Daoy (cell line): Measurements from ENCODE around the gene DLST. TPM values are rescaled to one million over a fixed set of nuclear protein-coding genes. Genes with fewer than 3 reads are reported as not detected.
"Not testable (repeated sequence)": the region's sequence is repeated elsewhere in the genome, so short reads cannot be mapped to it uniquely, and the experiment has no call there.

ENCODE experiments used
- DNase-seq: peaks from one replicate; pipeline ENCODE4 v3.0.0-alpha.2; 2015; ENCODE audit warnings: low read depth
- total RNA-seq: library from RNA; depleted of rRNA; stranded (reverse); fragments of >200 nt; shearing (Covaris generic); gene quantifications from 2 replicates; pipeline ENCODE4 v1.2.3, GENCODE V29; 2014

The DLST gene
- total RNA-seq, 1 experiment from 2014 or later: 43.2 TPM

DNA sequence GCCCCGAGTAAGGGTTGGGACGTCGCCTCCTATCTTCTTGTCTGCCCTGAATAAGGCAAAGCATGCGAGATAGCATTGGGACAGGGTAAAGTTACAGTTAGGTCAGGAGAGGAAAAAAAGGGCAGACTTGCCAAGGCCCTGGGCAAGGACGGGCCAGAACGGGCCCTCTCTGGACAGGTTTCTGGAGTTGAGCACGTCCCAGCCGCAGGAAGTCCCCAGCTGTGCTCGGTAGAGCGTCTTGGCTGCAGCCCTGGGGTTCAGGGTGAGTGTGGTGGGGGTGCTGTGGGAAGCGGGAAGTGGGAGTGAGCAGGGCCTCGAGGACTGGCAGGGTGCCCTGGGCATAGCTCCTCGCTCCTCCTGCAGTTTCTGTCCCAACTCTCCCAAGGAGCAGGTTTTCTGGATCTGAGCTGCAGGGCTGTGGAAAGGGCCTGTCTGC lies 35.9 kb downstream of the DLST start:
- no peak for DNase-seq

DNA sequence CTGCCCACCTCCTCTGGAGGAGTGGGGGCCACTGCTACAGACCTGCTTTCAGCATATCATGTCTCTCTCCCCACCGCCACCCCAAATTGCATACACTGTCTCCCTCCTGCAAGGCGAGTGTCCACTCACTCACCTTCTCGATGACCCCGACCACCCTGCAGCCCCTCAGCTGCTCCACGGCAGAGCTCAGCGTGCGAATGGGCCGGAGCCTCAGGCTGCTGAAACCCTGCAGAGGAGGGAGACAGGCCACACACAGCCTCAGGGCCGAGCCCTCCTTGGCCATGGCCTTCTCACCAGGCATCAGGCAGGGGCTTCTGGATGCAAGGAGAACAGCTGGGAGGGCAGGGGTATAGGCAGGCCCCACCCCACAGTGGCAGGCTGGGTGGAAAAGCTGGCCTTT lies 36.7 kb downstream of the DLST start:
- DNase-seq: no peak

DNA sequence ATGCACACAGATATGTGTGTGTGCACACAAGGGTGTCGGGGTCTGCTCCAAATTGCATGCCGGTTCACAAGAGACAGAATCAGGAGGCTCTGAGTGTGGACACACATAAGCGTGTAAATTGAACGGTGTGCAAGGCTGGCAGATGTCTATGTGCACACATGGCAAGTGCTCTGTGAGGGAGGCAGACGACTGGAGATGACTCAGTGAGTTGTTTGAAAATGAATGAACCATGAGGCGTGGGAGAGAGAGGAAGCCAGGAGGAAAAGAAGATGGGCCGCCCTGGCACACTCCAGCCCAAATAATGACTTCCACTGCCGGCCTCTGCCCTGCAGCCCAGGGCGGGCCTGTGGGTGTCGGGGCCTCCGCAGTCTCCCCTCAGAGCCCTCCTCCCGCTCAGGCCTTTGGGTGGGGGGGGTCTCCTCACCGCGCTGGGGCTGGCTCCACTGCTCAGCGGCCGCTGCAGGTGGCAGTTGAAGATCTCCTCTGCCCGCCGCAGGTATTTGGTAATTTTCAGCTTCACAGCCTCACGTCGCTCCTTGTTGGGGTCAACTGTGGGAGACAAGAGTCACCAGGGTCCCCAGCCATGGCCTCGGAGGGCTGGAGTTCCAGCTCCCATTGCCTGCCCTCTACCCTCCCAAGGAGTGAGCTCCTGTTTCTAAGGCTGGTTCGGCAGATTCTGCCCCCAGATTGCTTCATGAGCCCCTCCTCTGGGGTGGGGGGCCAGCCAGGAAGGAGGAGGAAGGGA lies 37.9 kb downstream of the DLST start:
- peak; percentile 61 for DNase-seq

DNA sequence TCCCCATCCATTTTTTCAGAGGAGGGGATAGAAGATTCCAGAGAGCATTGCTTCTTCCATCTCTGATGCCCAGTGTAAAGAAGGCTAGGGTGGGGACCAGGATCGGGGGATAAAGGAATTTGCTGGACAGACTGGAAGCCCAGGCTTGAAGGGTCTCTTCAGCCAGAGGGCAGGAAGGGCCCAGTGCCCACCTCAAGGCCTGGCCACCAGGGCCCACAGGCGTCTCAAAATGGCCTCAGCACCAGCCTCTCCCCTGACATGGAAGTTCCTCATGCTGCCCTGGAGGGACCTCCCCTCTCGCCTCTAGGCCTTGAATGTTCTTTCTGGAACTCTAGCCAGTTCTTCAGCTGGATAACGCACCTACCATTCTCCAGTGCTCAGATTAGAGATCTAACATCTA lies 38.6 kb downstream of the DLST start:
- no peak for DNase-seq

DNA sequence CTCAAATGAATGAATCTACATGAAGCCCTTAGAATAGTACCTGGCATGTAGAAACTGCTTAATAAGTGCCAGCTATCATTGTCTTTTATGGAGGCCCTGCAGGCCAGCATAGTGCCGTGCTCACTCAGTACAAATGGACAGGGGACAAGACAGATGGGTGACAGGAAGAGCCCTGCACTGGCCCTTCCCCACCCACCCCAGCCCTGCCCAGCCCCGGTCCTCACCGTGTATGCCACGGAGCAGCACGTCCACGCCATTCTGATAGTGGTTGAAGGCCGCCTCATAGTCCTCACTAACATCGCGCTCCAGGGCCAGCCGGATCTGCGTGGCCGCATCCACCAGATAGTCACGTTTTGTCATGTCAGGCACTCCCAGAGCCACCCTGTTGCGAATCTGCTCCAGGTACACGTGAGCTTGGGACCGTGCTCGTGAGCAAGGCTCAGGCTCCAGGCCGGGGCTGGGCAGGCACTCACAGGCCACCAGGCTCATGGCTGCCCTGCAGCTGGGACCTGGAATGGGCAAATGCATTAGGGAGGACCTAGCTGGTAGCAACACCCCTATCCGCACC lies 39.4 kb downstream of the DLST start:
- DNase-seq: no peak

DNA sequence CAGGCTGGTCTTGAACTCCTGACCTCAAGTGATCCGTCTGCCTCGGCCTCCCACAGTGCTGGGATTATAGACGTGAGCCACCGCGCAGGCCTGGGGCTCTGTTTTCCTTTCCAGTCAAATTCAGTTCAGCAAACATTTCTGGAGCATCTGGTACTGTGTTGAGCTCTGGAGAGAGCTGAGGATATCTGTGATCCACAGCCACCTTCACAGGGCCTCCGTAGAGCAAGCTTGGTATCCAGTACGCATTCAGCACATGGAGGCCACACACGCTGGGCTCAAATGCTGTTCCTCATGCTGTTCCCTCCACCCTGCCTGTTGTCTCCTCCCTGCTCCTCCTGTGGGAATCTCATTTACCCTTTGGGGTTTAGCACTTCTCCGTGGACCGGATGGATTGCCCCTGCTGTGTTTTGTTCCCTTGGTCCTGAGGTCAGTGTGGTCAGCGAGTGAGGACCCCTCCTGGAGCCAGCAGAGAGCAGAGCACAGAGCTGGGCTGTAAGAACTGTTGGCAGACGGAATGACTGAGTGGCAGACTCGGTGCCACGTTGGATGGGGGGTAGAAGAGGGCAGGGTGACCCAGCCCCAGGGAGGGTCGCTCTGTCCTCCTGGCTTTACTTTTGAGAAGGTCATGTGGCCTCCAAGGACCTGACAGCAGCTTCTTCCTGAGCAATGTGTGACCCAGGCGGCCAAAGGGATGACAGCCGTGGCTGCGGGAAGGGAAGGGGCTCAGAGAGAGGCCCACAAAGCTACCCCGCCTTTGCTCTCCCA lies 40.5 kb downstream of the DLST start:
- no peak for DNase-seq

DNA sequence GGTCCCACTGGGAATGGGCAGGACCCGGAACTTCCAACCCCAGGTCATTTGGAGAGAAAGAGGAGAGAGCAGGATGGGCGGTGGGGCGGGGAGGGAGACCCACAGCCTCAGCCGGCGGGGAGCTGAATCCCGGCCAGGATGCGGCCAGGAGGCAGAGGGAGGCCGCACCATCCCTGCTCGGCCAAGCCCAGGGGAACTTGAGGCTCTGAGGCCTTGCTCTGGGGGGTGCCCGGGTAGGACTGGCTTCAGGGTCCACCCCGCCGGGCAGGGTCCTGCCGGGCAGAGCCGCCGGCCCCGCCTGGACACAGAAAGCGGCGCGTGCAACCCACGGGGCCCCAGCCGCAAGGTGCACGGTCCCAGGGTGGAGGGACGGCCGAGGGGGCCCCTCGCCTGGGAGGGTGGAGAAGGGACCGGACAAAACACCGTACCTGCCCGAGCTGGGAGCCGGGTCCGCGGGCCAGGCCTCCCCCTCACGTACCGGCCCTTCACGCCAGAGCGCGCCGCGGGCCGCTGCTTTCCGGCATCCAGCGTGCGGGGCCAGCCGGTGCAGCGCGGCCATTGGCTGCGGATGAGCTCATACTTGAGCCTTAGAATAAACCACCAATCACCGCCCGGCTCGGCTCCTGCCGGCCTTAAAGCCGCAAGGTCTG lies 41.2 kb downstream of the DLST start, which contains the start of gene RPS6KL1:
Gene RPS6KL1, minus strand, starts transcription at position 509 of the 650 bp plus-strand sequence. CDS start 1,719 bp downstream, outside the sequence.
- DNase-seq: peak; percentile 93

DNA sequence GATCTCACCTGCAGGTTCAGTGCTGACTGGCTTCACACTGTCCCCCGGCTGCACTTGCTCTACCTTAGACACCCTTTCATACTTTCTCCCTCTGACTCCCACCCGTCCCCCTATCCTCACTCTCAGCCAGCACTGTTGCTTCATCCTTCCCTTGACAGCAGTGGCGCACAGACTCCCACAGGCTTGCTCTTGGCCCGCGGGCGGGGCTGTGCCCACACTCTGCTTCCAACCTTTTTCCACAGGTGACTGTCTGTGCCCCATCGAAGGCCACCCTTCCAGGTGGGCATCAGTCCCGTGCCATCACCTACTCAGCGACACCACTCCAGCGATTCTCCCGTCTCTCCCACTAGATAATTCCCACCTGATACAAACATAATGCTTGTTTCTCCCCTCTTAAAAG lies 42.3 kb downstream of the DLST start:
- no peak for DNase-seq

DNA sequence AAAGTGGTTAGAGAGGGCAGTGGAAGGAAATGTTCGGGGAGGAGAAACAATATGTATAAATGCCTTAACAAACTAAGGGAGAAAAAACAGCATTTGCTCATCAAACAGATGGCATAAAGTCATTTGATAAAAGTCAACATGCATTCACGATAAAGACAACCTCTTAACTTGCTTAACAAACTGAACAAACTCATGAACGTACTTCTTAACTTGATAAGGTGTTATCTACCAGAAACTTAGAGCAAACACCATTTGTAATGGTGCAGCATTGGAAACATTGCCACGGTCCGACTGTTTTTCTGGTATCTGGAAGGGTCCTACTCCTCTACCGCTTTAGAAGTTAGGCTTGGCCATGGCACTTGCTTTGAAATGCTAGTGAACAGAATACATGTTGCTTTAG lies 45.5 kb downstream of the DLST start:
- DNase-seq: no peak

DNA sequence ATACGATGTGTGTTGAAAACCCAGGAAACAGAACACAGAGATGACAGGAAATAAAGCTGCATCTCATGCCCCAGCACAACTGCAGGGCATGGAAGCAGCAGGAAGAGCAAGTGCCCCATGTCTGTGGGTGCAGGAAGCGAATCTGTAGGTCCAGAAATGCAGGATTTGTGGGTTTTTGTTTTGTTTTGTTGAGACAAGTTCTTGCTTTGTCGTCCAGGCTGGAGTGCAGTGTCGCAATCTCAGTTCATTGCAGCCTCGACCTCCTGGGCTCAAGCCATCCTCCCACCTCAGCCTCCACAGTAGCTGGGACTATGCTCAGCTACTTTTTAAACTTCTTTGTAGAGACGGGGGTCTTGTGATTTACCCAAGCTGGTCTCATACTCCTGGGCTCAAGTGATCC lies 47.5 kb downstream of the DLST start:
- DNase-seq: no peak

DNA sequence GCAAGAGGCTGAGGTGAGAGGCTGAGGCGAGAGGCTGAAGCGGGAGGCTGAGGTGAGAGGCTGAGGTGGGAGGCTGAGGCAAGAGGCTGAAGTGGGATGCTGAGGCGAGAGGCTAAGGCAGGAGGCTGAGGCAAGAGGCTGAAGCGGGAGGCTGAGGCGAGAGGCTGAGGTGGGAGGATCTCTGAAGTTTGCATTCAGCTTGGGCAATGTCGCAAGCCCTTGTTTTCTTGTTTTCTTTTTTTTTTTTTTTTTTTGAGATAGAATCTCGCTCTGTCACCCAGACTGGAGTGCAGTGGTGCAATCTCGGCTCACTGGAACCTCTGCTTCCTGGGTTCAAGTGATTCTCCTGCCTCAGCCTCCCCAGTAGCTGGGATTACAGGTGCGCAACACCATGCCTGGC lies 50.0 kb downstream of the DLST start:
- DNase-seq: not testable (repeated sequence)

DNA sequence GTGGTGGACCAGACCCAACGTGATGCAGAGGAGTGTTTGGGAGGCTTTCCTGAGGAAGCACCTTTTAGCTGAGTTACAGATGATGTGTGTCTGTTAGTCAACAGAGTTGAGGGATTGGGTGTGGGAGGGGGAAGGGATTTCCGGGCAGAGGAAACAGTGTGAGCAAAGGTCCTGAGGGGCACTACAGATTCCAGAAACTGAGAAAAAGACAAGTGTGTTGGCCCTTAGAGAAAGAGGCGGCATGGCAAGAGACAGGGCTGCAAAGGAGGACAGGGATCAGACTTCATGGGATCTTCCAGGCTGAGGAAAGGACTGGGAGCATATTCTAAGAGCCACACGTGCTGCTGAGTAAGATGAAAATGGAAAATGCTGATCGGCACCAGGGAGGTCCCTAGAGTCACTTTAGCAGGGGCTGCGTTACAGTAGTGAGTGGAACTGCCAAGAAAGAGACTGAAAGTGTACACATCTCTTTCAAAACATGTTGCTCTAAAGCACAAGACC lies 50.7 kb downstream of the DLST start:
- no peak for DNase-seq

DNA sequence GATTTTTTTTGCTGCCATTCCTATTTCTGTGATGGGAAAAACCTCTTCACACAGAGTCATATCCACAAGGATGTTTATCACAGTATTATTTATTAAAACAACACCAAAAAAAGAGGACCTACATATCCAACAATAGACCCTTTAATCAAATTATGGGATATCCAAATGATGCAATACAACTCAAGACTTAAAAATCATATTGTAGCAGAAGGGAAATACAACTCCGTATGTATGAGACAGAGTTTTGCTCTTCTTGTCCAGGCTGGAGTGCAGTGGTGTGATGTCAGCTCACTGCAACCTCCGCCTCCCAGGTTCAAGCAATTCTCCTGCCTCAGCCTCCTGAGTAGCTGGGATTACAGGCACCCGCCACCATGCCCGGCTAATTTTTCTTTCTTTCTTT lies 51.2 kb downstream of the DLST start:
- DNase-seq: not testable (repeated sequence)

DNA sequence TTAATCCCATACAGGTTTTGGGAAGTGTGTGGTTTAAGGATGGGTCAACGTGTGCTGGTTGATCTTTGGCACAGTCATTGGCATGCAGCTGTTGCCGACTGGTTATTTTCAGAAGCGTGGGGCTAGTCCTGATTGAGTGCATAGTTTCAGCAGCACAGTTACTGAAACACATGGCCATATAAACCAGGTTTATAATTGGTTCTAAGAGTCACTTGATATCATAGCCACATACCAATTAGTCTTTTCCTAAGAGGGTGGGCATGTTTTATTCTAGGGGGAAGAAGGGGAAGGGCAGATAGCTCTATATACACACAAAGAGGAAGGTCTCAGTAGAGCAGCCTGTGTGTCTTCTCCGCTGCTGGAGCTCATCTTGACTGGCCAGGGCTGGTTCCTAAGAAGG lies 52.3 kb downstream of the DLST start:
- DNase-seq: no peak

DNA sequence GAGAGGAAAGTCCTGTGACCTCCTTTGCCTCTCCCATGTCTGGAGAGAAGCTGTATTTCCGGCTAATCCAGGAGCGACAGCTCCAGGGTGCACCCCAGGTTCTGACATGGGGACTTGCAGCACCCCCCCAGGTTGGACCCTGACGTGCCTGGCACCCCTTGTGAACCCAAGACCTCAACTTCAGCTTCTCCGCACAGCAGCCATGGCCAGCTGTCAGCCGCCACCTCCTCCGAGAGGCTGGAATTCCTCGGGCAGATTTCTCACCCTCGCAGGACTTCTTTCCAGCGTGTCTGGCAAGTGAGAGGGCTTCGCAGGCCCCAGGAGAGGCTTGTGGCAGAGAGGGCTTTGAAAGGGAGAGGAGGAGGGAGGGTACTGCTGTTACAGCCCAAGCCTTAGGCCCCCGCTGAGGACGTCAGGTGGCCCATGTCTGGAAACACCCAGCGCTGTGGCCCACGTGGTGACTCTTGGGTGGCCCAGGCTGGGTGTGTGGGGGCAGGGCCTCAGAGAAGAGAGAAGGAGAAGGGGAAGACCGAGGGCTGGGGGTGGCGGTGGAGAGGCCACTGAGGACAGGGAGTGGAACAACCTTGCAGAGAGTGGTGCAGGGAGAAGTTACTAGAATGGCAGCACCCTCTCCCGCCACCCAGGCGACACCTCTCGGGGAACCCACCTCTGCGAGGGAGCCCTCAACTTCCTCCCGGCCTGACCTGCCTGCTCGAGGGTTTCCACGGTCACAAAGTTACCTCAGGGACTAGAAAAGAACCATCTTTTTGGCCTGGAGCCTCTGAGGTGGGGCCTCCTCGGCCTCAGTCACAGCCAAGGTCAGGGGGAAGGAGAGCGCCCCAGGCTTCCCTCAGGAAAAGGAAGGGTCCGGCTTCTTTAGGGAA lies 53.0 kb downstream of the DLST start:
- DNase-seq: no peak

DNA sequence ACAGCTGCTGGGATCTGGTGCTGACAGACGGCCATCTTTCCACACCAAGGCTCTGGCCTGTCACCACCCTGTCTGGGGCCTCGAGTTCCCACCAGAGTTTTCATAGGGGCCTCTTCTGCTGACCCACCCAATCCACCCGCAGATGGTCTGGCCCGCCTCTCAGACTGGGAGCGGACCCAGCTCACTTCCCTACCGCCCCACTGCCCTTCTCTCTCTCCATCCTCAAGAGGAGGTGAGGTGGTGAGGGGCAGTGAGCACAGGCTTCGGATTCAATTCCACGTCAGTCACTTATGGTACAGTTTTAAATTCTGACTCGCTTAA lies 53.6 kb downstream of the DLST start:
- no peak for DNase-seq

DNA sequence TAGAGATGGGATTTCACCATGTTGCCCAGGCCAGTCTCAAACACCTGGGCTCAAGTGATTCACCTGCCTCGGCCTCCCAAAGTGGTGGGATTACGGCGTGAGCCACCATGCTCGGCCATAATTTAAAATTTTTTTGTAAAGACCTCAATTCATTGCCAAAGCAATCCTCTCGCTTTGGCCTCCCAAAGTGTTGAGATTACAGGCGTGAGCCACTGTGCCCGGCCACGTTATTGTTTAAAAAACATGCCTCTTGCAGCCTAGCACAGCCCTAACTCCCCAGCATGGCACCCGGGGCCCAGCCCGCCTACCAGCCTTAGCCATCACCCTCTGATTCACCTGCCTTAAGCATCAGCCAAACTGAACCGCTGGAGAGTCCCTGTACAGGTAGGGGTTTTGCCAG lies 54.4 kb downstream of the DLST start:
- DNase-seq: no peak

DNA sequence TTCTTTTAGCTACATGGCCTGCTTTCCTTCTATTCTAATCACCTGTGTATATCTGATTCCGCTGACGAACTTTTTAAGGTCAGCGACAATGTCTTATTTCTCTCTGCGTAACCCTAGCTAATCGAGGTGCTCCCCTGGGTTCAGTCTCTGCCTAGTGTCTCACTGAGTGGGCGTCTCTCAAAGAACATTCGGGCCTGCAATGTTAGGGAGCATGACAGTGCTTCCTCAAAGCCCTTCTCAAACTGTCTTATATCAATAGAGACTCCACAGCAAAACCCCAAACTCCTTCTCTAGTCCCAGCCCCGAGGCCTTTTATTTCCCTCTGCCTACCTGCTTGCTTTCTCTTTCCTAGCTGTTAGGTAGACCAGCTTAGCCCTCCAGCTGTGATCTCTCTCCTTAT lies 55.0 kb downstream of the DLST start:
- DNase-seq: no peak

DNA sequence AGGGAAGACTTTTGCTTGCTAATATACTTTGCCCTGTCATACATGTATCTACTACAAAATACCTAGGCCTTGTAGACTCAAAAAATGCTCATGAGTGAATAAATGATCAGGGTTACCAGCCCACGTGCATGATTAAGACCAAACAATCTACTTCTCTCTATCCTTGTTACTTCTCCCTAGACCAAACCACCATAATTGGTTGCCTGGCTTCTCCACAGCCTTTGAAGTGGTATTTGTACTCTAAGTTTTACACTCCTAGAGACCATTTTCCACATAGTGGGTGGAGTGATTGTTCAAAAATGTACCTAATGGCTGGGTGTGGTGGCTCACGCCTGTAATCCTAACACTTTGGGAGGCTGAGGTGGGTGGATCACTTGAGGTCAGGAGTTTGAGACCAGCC lies 55.5 kb downstream of the DLST start:
- no peak for DNase-seq

DNA sequence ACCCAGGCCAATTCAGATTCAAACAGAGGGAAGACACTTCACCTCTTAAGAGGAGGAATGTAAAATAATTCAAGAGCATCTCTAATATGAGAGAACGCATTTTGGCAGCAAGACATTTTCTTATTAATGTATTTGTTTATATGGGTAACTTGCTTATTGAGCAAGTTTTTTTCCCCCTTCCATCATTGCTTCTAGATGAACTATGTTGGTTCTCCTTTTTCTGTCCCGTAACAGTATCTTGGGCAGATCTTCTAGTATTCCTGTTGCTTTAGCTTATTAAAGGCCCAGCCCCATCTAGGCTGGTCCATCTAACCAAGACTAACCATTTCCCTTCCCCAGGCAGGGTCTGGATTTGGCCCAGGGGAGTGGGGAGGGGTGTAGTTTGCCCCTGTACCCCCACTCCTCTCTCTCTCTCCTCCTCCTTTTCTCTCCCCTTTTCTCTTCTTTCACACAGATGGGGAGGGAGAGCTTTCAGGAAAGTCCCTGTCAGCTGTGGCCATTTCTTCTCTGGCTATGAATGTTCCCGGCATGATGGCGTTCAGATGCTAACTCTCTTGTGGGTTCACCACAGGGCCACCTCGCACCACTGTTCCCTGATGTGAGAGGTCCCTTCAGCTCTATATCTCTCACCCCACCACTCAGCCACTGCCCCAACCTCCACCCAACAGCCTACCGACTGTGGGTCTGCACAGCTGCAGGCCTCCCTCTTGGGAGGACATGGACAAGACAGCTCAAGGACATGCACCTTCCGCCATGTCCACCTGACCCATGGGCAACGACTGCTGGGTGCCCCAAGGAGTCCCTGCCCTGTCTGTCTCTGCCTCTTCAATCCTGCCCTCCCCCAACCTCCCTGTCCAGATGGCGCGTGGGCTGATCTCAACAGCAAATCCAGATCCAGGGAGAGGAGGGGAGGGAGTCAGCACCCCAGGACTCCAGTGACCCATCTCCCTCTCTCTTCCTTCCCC lies 57.1 kb downstream of the DLST start:
- no peak for DNase-seq
